Measurements from ENCODE around the gene RRP15.

RRP15 gene

GRCh38 chr1:218336328-218336727, 51.2 kb downstream of the RRP15 start:
- in situ Hi-C loops (cut with HindIII; ENCODE audit: low sequenced_read_pairs), result no loop called here

- in situ Hi-C loops (cut with HindIII; ENCODE audit: low sequenced_read_pairs), result no loop called here
These were observed 54.3 kb downstream of the RRP15 start for GRCh38 chr1:218339267-218339831.

GRCh38 chr1:218341325-218341724, 56.2 kb downstream of the RRP15 start:
- in situ Hi-C loops (cut with HindIII; ENCODE audit: low sequenced_read_pairs), result no loop called here

- in situ Hi-C loops (cut with HindIII; ENCODE audit: low sequenced_read_pairs), result no loop called here
These were observed 57.0 kb downstream of the RRP15 start for GRCh38 chr1:218342091-218342490.

GRCh38 chr1:218344814-218345672, 60.0 kb downstream of the RRP15 start, which contains the start of gene TGFB2:
TSS of gene TGFB2 (plus strand) at chr1:218345336. CDS start at chr1:218346702, 1,366 bp downstream.
- in situ Hi-C loops (cut with HindIII; ENCODE audit: low sequenced_read_pairs), result no loop called here

GRCh38 chr1:218345673-218346390, 60.7 kb downstream of the RRP15 start:
- in situ Hi-C loops (cut with HindIII; ENCODE audit: low sequenced_read_pairs), result no loop called here

GRCh38 chr1:218346391-218347204, 61.5 kb downstream of the RRP15 start:
- in situ Hi-C loops (cut with HindIII; ENCODE audit: low sequenced_read_pairs), result no loop called here

- in situ Hi-C loops (cut with HindIII; ENCODE audit: low sequenced_read_pairs), result no loop called here
These were observed 62.2 kb downstream of the RRP15 start for GRCh38 chr1:218347336-218347722.

GRCh38 chr1:218347723-218348627, 62.9 kb downstream of the RRP15 start:
- in situ Hi-C loops (cut with HindIII; ENCODE audit: low sequenced_read_pairs), result no loop called here

GRCh38 chr1:218348628-218349071, 63.6 kb downstream of the RRP15 start:
- in situ Hi-C loops (cut with HindIII; ENCODE audit: low sequenced_read_pairs), result no loop called here

GRCh38 chr1:218349348-218350034, 64.4 kb downstream of the RRP15 start:
- in situ Hi-C loops (cut with HindIII; ENCODE audit: low sequenced_read_pairs), result no loop called here

- in situ Hi-C loops (cut with HindIII; ENCODE audit: low sequenced_read_pairs), result no loop called here
These were observed 65.0 kb downstream of the RRP15 start for GRCh38 chr1:218350035-218350525.

- in situ Hi-C loops (cut with HindIII; ENCODE audit: low sequenced_read_pairs), result no loop called here
These were observed 65.7 kb downstream of the RRP15 start for GRCh38 chr1:218350801-218351266.

- in situ Hi-C loops (cut with HindIII; ENCODE audit: low sequenced_read_pairs), result no loop called here
These were observed 66.4 kb downstream of the RRP15 start for GRCh38 chr1:218351391-218352074.

- in situ Hi-C loops (cut with HindIII; ENCODE audit: low sequenced_read_pairs), result no loop called here
These were observed 67.0 kb downstream of the RRP15 start for GRCh38 chr1:218352075-218352438.

- in situ Hi-C loops (cut with HindIII; ENCODE audit: low sequenced_read_pairs), result no loop called here
These were observed 68.6 kb downstream of the RRP15 start for GRCh38 chr1:218353656-218354055.

- in situ Hi-C loops (cut with HindIII; ENCODE audit: low sequenced_read_pairs), result no loop called here
These were observed 70.2 kb downstream of the RRP15 start for GRCh38 chr1:218355278-218355677.

- in situ Hi-C loops (cut with HindIII; ENCODE audit: low sequenced_read_pairs), result no loop called here
These were observed 72.3 kb downstream of the RRP15 start for GRCh38 chr1:218357211-218357892.

All from DLD1 (cell line).